GM18511 (cell line): Measurements from ENCODE around the gene CARD10.

Source experiments
- ATAC-seq: cut with Tn5 transposase; IDR thresholded peaks from one replicate; pipeline ENCODE4 v1.9.1; 2021; ENCODE audit warnings: mild to moderate bottlenecking, moderate library complexity; ENCODE audit not compliant: unreplicated experiment

Gene CARD10

GRCh38 chr22:37443977-37444376 is 75.2 kb downstream of the CARD10 start:
- ATAC-seq, result no peak

DNA sequence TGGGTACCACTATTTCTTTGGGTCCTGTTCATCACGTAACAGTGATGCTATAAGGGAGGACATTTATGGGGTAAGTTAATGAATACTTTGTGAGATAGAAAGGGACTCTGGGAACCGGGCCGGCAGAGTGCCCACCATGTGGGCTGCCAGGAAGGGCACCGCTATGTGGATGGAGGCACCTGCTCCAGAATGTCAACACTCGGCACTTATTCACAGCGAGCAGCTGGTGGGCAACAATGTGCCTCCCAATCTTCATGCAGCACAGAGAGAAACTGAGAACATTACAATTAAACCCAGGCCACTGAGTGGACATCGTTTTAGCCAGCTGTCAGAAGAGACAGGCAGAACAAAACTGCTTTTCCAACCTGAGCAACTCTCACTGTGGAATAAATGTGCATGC is 76.1 kb downstream of the CARD10 start:
- ATAC-seq, result no peak

DNA sequence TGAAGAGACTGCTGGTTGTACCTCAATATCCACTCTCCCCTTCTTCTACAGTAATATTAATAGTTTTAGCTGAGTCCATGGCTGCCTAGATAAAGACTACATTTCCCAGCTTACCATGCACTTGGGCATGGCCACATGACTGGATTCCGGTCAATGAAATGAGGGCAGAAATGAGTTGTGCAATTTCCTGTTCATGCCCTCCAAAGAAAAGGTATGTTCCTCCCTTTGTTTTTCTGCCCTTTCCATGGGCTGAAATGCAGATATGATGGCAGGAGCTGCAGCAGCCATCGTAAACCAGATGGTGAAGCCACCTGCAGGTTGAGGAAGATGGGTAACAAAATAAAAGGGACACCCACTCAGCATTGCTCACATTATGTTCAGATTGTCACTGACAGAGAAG is 76.7 kb downstream of the CARD10 start:
- ATAC-seq, result no peak

DNA sequence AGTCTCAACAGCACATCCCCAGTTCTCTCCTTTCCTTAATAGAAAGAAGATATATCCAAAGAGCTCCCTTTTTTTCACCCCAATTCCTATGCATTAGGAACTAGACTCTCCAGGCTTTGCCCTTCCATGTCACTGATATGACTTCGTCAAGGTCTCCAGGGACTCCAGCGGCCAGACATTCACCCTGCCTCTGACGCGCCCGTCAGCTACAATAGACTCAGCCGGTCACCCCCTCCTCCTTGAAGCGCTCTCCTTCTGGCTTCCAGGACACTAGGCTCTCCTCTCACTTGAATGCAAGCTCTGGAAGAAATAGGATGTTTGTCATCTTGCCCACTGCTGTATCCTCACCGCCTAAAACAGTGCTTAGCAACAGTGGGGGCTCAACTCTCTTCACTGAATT is 77.1 kb downstream of the CARD10 start:
- ATAC-seq, result no peak

- no peak for ATAC-seq
Measured at GRCh38 chr22:37440875-37441274, 78.3 kb downstream of the CARD10 start.
